IPS-NIHi7 (cell line): ENCODE measurements around the gene RABAC1.
A peak's percentile ranks its signal among the peaks of the same experiment; 100 is the strongest.

Experiments used
- DNase-seq: peaks from one replicate; pipeline ENCODE4 v3.0.0; 2012; ENCODE audit warnings: mixed read lengths; ENCODE audit errors: extremely low spot score

RABAC1 gene

DNA sequence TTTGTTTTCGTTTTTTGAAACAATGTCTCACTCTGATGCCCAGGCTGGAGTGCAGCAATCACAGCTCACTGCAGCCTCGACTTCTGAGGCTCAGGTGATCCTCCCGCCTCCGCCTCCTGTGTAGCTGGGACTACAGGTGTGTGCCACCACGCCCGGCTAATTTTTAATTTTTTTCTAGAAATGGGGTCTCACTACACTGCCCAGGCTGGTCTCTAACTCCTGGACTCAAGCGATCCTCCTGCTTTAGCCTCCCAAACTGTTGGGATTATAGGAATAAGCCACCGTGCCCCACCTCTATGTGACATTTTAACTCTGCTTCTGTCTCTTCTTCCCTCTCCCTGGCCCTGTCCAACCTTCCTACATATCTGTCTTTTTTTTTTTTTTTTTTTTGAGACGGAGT is 29.8 kb upstream of the RABAC1 start:
- no peak for DNase-seq

DNA sequence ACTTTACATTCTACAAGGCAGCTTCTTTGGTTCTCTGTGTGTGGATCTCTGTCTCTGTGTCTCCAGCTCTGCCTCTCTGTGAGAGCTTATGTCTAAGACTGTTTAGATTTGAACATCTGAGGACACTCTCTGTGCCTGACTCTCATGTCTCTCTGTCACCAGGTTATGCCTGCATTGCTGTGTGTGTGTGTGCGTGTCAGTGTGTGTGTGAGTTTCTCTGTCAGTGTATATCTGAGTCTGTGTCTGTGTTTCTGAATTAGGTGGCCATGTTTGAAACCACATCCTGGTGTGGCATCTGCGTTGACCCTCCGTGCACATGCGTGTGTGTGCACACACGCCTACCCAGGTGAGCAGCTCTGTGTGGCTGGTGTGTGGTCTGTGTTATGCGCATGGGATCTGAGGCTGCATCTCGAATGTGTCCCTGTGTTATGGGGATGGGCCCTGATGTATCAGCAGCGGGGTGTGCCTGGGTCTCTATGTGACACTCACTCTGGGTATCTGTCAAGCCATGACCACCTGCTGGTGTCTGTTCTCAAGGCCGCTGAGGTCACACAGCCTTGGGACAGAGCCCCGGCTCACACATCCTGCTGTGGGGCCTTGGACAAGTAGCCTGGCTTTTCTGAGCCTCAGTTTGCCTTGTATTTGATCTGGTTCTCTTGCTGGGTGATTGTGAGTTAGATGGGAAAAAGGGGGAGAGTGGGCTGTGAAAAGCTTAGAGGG is 28.2 kb upstream of the RABAC1 start:
- DNase-seq, result no peak

DNA sequence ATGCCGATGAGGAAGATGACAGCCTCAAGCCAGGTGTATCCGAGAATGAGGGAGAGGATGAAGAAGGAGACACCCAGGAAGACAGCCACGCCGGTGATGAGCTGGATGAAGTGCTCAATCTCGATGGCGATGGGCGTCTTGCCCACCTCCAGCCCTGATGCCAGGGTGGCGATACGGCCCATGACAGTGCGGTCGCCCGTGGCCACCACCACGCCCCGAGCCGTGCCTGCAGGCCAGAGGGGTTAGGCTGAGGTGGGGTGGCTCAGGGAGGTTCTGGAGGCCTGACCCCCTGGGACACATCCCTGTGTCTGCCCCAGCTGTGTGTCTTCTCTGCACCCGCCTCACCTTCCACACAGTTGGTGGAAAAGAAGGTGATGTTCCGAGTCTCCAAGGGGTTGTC is 25.8 kb upstream of the RABAC1 start:
- DNase-seq, result no peak

DNA sequence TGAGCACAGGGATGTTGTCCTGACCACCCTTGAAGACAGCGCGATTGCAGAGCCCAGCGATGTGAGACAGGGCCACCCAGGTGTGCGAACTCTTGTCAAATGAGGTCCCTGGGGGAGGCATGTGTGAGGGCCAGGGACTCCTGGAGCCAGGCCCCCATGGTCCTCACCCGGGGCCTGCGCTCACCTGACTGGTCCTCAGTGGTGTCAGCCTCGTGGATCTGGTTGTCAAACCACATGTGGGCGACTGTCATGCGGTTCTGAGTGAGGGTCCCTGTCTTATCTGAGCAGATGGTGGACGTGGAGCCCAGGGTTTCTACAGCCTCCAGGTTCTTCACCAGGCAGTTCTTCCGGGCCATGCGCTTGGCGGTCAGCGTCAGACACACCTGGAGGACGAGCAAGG is 22.6 kb upstream of the RABAC1 start:
- DNase-seq, result no peak

DNA sequence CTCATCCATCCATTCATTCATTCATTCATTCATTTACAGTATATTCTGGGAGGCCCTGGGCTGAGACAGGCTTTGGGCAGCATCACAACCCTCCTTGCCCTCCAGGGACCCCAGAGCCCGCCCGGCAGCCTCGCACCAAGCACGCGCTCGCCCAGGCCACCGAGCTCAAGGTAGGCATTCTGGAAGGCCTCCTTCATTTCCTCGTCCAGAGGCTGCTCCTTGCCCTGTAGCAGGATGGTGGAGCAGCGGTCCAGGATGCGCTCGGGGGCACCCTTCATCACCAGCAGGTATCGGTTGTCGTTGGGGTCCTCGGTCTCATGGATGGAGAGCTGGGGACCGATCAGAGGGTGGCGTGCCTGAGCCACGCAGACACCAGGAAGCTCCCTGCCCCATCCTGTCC is 19.3 kb upstream of the RABAC1 start:
- DNase-seq, result no peak

DNA sequence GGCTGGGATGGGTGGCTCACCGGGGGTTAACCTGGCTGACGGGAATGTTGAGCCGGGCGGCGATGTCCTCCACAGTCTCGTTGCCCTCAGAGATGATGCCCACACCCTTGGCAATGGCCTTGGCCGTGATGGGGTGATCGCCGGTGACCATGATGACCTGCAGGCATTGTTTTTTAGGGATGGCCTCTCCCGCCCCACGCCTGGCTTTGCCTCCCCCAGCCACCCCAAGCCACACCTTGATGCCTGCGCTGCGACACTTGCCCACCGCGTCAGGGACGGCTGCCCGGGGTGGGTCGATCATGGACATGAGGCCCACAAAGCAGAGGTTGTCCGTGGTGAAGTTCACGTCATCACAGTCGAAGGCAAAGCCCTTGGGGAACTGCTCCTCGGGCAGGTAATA is 18.8 kb upstream of the RABAC1 start:
- DNase-seq, result no peak

DNA sequence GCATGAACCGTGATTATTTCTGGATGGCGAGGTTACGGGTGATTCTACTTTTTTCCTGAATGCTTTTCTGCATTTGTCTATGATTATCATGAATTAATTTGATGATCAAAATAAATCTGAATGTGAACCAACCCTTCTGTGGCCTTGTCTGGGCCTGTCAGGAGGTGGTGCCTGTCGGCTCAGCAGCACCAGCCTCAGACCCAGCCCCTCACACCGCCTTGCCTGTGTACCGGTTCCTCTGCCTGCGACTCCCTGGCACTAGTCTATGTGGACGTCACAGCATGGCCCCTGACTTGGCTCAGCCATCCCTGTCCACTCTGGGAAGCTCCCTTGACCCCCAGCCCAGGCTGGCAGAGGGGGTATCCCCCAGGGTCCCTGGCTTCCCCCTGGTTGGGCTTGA is 15.5 kb upstream of the RABAC1 start:
- DNase-seq, result no peak

DNA sequence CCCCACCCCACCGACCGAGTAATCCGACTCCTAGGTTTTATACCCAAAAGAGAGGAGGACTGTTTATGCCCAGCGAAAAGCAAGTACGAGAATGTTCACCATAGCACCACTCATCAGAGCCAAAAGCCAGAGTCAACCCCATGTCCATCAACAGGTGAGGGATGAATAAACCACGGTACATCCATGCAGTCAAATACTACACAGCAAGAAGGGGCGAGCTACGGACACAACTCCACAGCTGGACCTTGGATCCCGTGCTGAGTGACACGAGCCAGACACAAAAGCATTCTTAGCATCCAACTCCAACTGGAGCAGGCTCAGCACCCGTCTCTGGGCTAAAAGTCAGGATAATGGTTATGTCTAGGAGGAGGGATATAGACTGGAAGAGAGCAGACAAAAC is 12.2 kb upstream of the RABAC1 start:
- DNase-seq, result no peak

DNA sequence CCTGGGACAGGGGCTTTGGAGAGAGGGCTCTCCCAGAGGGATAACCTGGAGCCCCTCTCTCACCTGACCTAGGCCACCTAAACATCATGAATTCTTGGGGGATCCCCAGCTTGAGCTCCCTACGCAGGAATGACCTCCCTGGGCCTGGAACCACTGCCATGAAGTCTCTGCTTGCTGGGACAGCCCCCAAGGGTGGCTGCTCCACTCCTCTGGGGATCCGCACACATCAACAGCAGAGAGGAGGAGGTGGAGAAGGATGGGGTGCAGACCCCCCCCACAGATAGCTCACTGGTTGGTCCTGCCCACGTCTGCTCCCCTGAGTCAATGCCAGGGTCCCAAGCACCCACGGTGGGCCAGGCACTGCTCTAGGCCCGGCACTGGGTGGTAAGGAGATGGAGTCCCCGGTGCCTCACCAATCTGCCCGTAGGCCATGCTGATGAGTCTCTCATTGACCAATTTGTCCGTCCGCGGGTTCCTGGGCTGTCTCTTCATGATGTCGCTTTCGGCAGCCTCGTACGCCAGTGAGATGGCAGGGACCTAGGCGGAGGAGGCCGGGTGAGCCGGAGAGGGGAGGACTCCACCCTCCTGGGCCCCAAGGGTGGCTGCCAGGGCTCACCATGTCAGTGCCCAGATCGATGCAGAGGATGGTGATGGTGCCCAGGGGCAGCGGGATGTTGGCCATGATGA is 10.8 kb upstream of the RABAC1 start:
- no peak for DNase-seq

DNA sequence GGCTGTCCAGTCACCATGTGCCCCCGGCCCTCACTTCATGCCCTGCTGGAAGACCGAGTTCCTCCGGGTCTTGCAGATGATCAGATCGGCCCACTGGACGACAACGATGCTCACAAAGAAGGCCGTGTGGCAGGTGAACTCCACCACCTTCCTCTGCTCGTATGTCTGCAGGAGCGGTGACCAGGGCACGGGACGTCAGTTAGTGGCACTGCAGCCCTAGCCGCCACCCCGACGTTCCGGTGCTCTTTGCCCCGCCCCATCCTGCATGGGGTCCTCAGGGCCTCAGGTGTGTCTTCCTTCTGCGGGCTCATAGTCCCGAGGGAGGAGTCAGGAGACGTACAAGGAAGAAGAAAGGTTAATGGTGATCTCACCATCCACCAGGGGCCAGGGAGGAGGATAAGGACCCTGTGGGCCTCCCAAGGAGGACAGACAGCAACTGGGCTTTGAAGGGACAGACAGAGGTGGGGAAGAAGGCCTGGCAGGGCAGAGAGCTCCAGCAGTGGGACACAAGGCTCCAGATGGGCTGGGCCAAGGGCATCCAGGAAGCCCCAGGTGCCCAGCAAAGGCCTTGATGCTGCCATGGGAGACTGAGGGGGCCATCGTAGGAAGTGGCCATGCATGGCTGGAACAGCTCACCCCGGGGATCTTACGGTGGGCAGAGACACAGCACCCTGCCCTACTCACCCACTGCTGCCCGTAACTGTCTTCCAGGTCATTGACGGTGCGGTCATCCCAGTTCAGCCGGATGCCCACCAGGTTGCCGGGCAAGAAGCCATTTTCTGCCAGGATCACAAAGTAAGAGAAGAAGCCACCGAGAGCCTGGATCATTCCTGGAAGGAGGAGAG is 9.9 kb upstream of the RABAC1 start:
- no peak for DNase-seq

DNA sequence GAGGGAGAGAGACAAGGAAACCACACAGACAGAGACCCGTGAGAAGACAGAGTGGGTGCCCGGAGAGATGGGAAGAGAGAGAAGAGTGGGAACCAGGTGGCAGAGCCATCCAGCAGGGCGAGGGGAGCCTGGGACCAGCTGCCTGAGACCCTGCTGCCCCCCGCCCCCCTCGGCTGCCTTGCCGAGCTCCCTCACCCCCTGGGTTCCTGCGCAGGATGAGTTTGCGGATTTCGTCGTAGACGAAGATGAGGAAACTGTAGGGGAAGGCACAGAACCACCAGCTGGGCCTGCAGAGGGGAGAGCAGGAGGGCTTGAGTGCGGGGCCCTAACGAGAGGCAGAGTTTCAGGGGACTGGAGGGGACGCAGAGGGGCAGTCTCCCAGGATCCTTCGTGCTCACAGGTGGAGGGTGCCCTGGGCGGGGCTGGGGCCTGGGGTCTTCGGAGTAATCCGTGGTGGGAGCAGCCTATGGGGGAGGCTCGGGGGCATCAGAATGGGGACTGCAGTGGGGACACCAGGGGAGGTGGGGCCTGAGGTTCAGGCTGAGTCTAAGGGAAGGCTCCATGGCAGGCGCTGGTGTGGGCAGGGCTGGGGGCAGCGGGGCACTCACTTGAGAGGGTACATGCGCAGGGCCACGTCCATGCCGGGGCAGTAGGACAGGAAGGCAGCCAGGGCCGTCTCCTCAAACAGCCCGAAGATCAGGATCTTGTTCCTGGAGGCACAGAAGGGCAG is 8.1 kb upstream of the RABAC1 start:
- DNase-seq, result no peak

DNA sequence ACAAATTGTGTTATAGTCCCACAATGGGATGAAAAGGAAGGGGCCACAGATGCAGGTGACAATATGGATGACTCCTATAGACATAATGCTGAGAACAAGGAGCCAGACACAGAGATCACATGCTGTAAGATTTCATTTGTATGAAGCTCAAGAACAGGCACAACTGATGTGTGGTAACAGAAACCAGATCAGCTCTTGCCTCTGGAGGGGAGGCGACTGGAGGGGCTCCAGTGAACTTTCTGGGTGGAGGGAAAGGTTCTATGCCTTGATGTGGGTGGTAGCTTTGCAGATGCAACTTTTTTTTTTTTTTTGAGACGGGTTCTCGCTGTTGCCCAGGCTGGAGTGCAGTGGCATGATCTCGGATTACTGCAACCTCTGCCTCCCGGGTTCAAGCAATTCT is 6.0 kb upstream of the RABAC1 start:
- no peak for DNase-seq

DNA sequence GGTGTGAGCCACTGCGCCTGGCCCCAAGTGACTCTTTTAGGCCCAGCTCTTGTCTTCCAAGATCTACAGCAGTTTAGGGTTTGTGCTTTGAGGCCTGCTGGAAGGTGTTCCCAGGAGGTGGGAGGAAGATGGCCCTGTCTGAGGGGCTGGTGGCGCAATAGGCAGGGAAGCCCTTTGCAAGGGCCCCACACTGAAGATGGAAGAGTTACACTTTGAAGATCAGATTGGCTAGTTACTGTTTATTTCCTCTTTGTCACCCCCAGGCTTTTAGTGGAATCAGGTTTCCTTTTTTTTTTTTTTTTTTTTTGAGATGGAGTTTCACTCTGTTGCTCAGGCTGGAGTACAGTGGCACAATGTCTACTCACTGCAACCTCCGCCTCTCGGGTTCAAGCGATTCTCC is 1.9 kb upstream of the RABAC1 start:
- DNase-seq, result no peak

DNA sequence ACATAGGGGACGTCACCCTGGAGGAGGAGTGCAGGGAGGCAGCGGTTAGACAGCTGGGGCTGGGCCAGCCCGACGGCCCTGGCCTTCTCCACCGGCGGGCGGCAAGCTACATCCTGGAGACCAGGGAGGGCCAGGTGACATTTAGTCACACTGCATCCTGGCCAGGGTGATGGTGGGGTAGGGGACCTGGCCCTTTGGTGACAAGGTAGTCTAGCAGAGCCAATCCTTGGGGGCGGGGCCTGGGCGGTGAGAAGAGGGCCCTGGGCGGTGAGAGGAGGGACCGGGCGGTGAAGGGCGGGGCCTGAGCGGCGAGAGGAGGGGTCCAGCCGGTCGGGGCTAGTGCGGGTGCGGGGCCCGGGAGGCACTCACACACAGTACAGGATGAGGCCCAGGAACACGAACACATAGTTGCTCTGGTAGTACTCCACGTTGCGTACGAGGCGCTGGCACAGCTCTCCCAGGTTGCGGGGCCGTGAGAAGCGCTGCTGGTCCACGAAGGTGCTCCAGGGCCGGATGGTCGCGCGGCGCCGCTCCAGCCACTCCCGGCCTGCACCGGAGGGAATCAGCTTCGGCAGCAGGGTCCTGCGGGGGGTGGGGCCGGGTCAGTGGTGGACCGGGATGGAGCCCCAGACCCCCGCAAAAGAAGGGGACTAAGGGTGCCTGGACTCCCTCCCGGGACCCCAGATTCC is 610 bp downstream of the RABAC1 start:
- peak; percentile 94 for DNase-seq

DNA sequence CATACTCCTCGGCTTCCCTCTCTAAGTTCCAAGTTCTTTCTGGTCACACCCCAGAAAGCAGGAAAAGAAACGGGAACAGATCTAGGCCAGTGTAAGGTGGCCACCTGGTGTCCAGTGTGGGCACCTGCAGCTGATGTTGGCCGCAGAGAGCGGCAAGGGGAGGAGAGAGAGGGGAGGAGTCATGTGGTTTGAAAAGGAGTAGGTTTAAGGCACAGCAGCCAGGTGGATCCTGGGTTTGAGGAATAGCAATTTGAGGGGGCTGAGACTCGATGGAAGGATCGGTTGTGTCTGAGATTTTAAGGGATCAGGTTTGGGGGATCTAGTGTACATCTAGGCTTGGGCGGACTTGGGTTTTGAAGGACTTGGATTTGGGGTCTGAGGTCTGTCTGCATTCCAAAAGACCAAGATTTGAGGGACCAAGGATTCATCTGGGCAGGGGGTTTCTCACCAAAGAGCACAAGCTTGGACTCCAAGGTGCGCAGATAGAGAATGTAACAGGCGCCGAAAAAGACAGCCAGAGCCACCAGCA is 1.2 kb downstream of the RABAC1 start:
- peak; percentile 93 for DNase-seq

DNA sequence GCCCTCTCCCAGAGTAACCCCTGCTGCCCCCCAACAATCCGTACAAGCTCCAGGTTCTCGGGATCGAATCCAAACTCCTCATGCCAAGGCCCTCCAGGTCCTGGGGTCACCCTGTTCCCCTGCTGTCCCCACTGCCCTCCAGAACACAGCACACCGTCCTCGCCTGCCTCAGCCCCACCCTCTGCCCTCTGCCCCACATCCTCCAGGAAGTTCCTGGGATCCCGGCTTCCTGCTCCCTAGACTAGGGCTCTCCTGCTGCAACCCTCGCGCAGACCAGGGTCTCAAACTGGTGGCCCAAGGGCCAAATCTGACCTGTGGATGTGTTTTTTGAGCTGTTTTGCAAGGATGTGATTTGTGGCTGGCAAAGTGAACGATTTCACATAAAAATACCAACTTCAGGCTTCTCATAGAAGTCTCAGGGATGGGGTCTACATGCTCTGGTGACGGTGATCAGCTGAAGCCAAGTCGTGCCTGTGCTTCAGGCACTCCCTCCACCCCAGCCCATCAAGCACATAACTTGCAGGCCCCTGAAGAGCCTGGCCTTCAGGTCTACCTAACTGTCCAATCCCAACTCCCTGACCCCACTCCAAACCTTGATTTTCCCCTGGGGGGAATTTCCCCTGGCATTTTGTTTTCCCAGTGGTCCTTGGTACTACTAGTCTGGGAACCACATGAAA is 1.8 kb downstream of the RABAC1 start:
- DNase-seq, result no peak

DNA sequence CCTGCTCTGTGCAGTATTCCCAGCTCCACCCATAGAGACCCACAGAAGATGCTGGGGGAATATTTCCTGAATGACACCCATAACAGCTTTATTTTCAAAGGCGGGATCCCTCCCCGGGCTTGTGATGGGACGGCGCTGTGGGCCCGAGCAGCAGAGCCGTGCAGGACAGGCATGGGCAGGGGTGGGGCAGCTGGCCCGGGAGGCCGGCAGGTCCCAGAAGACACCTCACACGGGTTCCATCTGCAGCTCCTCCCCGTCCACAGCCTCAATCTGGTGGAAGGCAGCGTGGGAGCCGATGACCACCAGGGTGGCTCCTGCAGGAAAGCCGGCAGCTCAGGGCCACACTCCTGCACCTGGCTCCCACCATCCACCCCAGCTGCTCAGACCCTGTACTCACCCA is 2.5 kb downstream of the RABAC1 start:
- DNase-seq, result no peak

DNA sequence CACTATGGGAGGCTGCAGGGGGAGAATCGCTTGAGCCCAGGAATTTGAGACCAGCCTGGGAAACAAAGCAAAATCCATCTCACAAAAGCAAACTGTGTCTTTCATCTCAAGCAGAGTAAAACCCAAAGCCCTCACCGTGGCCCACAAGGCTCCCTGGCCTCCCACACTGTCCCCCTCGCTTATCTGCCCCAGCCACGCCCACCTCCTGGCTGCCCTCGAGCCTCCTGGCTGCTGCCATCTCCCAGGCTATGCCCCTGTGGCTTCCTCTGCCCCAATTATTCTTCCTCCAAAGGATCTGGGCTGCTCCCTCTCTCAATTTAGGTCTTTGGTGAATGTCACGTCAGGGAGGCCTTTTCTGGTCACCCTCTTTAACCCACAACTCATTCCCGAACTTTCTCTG is 3.6 kb downstream of the RABAC1 start:
- no peak for DNase-seq

DNA sequence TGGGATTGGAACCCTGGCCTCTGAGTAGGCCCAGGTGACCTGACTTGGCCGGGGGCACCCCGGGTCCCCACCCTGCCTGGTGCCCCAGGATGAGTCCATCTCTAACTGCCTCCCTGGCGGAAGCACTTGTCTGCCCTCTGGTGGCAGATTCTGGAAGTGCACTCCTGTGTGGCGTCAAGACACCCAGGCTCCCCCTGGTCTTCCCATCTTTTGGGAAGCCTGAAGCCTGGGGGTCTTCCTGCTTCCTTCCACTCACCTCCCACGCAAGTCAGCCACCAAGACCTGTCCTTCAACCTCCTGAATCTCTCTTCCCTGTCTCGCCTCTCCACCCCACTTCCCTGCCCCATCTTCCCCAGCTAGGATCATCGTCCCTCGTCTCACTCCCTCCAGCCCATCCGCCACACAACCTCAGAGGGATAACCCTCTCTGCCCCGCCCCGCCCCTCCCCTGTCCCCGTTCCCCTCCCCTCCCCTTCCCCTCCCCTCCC is 7.4 kb downstream of the RABAC1 start:
- peak; percentile 93 for DNase-seq

DNA sequence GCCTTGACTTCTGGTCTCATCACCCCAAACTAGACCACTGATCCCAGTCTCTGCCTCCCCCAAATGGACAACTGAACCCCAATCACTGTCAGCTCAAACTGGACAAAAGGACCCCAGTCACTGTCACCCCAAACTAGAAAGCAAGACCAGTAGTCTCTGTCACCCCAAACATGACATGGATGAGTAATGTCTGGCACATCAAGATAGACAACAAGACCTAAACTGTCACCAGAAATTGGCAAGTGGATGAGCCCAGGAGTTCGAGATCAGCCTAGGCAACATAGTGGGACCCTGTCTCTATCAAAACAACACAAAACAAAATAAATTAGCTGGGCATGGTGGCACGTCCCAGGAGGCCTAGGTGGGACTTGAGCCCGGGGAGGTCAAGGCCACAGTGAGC is 12.0 kb downstream of the RABAC1 start:
- DNase-seq, result no peak
